HepG2 (cell line): ENCODE measurements around the gene ATAD3A. TPM values are rescaled to one million over a fixed set of nuclear protein-coding genes. Genes with fewer than 3 reads are reported as not detected.

Experiments used
- AKAP8 ChIP-seq: sonication (generic); formaldehyde crosslinking; IDR thresholded peaks from 2 replicates; pipeline ENCODE4 v1.5.1; 2020; ENCODE audit warnings: mild to moderate bottlenecking, missing genetic modification reagents
- ASH2L ChIP-seq: fragments of 300-600, 200-600 bp; sonication (generic); IDR thresholded peaks from 2 replicates; pipeline ENCODE4 v1.7.0; 2017; ENCODE audit warnings: low read depth, mild to moderate bottlenecking, moderate library complexity, mixed read lengths, low read length; ENCODE audit not compliant: insufficient read length
- HDAC1 ChIP-seq: sonication (generic); formaldehyde crosslinking; IDR thresholded peaks from 2 replicates; pipeline ENCODE4 v1.5.1; 2020; ENCODE audit warnings: mild to moderate bottlenecking, missing genetic modification reagents
- IRF2 ChIP-seq: IDR thresholded peaks from 2 replicates; pipeline ENCODE4 v1.6.1; 2018; ENCODE audit warnings: missing genetic modification reagents, missing compliant biosample characterization
- MAX ChIP-seq: IDR thresholded peaks from 2 replicates; pipeline ENCODE4 v1.6.1; 2012; ENCODE audit warnings: inconsistent platforms
- NFE2 ChIP-seq: sonication (generic); formaldehyde crosslinking; IDR thresholded peaks from 2 replicates; pipeline ENCODE4 v1.4.0; 2020; ENCODE audit warnings: missing genetic modification reagents
- NR2C2 ChIP-seq: sonication (generic); formaldehyde crosslinking; IDR thresholded peaks from 2 replicates; pipeline ENCODE4 v1.4.0; 2020; ENCODE audit warnings: missing genetic modification reagents, mild to moderate bottlenecking, moderate library complexity, borderline replicate concordance
- SOX6 ChIP-seq, 2 experiments: fragments of 450-650 bp in 1 of 2; sonication (generic) in 1 of 2; formaldehyde crosslinking in 1 of 2; IDR thresholded peaks; 2 replicates each; pipeline versions ENCODE4 v1.4.0 to v1.6.1; 2017 to 2020; ENCODE audit warnings: antibody characterized with exemption in 1 of 2, mild to moderate bottlenecking in 1 of 2, missing genetic modification reagents in 1 of 2
- SP1 ChIP-seq, 2 experiments: fragments of 450-650 bp in 1 of 2; sonication (generic) in 1 of 2; formaldehyde crosslinking in 1 of 2; IDR thresholded peaks; 2 replicates each; pipeline versions ENCODE4 v1.4.0 to v1.6.1; 2016 to 2020; ENCODE audit warnings: missing genetic modification reagents in 1 of 2
- SP5 ChIP-seq: IDR thresholded peaks from 2 replicates; pipeline ENCODE4 v1.6.1; 2016; ENCODE audit warnings: low read depth, borderline replicate concordance
- ZBTB40 ChIP-seq, 2 experiments: fragments of 450-650 bp in 1 of 2; sonication (generic) in 1 of 2; formaldehyde crosslinking in 1 of 2; IDR thresholded peaks; 2 replicates each; pipeline versions ENCODE4 v1.6.1 to v1.8.0; 2016 to 2022; ENCODE audit warnings: antibody characterized with exemption in 1 of 2, mild to moderate bottlenecking in 1 of 2, missing genetic modification reagents in 1 of 2
- ZFX ChIP-seq: sonication (generic); formaldehyde crosslinking; IDR thresholded peaks from 2 replicates; pipeline ENCODE4 v1.4.0; 2020; ENCODE audit warnings: mild to moderate bottlenecking, low read depth, missing genetic modification reagents, moderate library complexity
- ZMAT3 ChIP-seq: sonication (generic); formaldehyde crosslinking; conservative IDR thresholded peaks from 2 replicates; pipeline ENCODE4 v1.7.0; 2021; ENCODE audit warnings: missing genetic modification reagents
- ZNF431 ChIP-seq: sonication (generic); formaldehyde crosslinking; IDR thresholded peaks from 2 replicates; pipeline ENCODE4 v1.9.0; 2022; ENCODE audit warnings: missing genetic modification reagents, low read depth, mild to moderate bottlenecking, borderline replicate concordance
- ZNF44 ChIP-seq: sonication (generic); formaldehyde crosslinking; IDR thresholded peaks from 2 replicates; pipeline ENCODE4 v1.5.1; 2020; ENCODE audit warnings: mild to moderate bottlenecking, missing genetic modification reagents
- ZNF777 ChIP-seq: sonication (generic); formaldehyde crosslinking; IDR thresholded peaks from 2 replicates; pipeline ENCODE4 v1.4.0; 2020; ENCODE audit warnings: missing genetic modification reagents
- ZNF839 ChIP-seq: sonication (generic); formaldehyde crosslinking; IDR thresholded peaks from 2 replicates; pipeline ENCODE4 v1.4.0; 2020; ENCODE audit warnings: missing genetic modification reagents, mild to moderate bottlenecking, borderline replicate concordance
- polyA plus RNA-seq, 8 experiments: library from polyadenylated mRNA; depleted of rRNA in 3 of 8; stranded (reverse) in 7 of 8; unstranded in 1 of 8; fragments of >200 nt; fragmentation: Illumina TruSeq in 4 of 8; extraction: Trizol in 4 of 8; gene quantifications; 2 replicates each; pipeline versions ENCODE4 v1.2.1 to v1.2.3, GENCODE V29; 2011 to 2016; ENCODE audit warnings: low read depth in 4 of 8, missing spikeins in 1 of 8, mixed read lengths in 1 of 8; ENCODE audit not compliant: insufficient read depth in 1 of 8
- total RNA-seq, 5 experiments: library from RNA; depleted of rRNA; stranded (reverse); fragments of >200 nt; fragmentation: Illumina TruSeq; extraction: Trizol; gene quantifications; 2 replicates each; pipeline ENCODE4 v1.2.3, GENCODE V29; 2016; ENCODE audit warnings: low read depth in 1 of 5
- TF ChIP-seq, protein P1 (sequence below): IDR thresholded peaks from 2 replicates; pipeline ENCODE4 v1.6.1; 2016; ENCODE audit warnings: mild to moderate bottlenecking

Gene ATAD3A
- total and polyA plus RNA-seq, 2 of the 13 experiments (the other 11 are each of a cell fraction or from before 2014, with no cell fraction given), result 10.6 to 49.0 TPM

DNA sequence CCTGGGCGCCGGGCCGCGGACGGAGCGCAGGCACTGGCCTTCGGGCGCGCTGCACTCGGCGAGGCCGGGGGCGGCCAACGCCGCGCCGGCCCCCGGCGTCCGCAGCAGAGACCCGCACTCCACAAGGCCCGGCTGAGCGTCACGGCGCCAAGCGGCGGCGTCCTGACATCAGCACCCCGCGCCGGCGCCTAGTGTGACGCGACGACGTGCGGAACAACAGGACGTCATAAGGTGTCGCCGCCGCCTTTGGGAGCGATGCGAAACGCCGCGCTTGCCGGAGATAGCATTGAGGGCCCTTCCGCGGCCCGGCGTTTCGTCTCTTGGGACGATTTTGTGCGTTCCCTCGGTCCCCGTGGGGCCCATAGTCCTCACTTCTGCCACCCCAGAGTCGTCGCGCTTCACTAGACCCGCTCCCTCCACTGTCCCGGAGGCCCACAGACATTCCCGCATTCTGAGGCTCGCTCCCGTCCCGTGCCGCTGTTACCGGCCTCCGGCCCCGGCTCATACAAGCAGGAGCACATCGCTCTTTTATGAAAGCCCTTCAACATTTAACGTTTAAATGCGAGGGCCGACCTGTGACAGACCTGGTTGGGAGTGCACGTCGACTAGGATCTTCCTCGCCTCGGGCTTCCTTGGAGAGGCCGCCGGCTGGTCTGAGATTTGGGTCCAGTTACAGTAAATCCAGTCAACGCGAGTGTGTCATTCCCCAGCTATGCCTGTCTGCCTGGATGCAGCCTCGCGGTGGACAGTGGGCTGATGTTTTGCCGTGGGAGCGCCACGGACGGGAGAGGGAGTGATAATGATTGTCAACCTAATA, 63.0 kb downstream of the ATAD3A start, which contains the start of gene SSU72 (continued):
- no peak for TF ChIP-seq ZBTB40 (IDR thresholded peaks at IDR 0.05)
- peak; percentile 43 for TF ChIP-seq ZBTB40 (CRISPR knock-in tag; IDR thresholded peaks at IDR 0.05)
- TF ChIP-seq ZNF44 (CRISPR knock-in tag), result peak; percentile 79; the same call in 1 of the 2 replicates
- peak; percentile 81 for TF ChIP-seq ZFX (CRISPR knock-in tag)
- TF ChIP-seq, protein P1, sequence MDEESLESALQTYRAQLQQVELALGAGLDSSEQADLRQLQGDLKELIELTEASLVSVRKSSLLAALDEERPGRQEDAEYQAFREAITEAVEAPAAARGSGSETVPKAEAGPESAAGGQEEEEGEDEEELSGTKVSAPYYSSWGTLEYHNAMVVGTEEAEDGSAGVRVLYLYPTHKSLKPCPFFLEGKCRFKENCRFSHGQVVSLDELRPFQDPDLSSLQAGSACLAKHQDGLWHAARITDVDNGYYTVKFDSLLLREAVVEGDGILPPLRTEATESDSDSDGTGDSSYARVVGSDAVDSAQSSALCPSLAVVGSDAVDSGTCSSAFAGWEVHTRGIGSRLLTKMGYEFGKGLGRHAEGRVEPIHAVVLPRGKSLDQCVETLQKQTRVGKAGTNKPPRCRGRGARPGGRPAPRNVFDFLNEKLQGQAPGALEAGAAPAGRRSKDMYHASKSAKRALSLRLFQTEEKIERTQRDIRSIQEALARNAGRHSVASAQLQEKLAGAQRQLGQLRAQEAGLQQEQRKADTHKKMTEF (CRISPR knock-in tag), result peak; percentile 37; the same call in 1 of the 2 replicates
- TF ChIP-seq NFE2 (CRISPR knock-in tag), result no peak
- 0 out of 2 replicates have a peak, but pooled peaks have one; percentile 67 for TF ChIP-seq ZNF839 (CRISPR knock-in tag)
- peak; percentile 86; the same call in 1 of the 2 replicates for TF ChIP-seq HDAC1 (CRISPR knock-in tag)
- TF ChIP-seq ZNF777, result peak; percentile 45; the same call in 1 of the 2 replicates
- TF ChIP-seq SP1 (IDR thresholded peaks at IDR 0.05), result no peak
- peak; percentile 71 for TF ChIP-seq SP1 (CRISPR knock-in tag; IDR thresholded peaks at IDR 0.05)
- TF ChIP-seq AKAP8 (CRISPR knock-in tag), result no peak
- no peak for TF ChIP-seq SP5 (CRISPR knock-in tag)
- TF ChIP-seq NR2C2 (CRISPR knock-in tag), result peak; percentile 42; the same call in 1 of the 2 replicates
- TF ChIP-seq IRF2 (CRISPR knock-in tag), result peak; percentile 35; the same call in 1 of the 2 replicates
- TF ChIP-seq MAX, result peak; percentile 63
- TF ChIP-seq ASH2L, result peak; percentile 82
- TF ChIP-seq SOX6 (IDR thresholded peaks at IDR 0.05), result no peak
- TF ChIP-seq SOX6 (CRISPR knock-in tag; IDR thresholded peaks at IDR 0.05), result peak; percentile 45; the same call in 1 of the 2 replicates
- no peak for TF ChIP-seq ZNF431 (CRISPR knock-in tag)
- no peak for TF ChIP-seq ZMAT3 (CRISPR knock-in tag)
